Measurements from ENCODE around the gene AUTS2.

AUTS2 gene

DNA sequence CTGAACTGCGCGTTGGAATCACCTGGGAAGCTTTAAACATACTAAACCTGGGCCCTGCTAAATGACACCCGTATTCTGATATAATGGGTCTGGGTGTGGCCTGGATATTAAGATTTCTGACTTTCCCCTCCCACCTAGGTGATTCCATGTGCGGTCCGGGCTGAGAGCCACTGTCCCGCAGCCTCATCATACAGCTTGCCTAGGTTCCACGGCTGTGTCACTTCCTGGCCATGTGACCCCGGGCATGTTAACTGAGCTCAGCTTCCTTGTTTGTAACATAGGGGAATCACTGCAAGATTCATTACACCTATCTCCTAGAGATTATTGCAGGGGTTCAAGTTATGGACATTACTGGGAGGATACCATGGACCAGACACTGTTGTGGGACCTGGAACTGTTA, 1061.0 kb downstream of the AUTS2 start:
- DNase-seq: no peak

DNA sequence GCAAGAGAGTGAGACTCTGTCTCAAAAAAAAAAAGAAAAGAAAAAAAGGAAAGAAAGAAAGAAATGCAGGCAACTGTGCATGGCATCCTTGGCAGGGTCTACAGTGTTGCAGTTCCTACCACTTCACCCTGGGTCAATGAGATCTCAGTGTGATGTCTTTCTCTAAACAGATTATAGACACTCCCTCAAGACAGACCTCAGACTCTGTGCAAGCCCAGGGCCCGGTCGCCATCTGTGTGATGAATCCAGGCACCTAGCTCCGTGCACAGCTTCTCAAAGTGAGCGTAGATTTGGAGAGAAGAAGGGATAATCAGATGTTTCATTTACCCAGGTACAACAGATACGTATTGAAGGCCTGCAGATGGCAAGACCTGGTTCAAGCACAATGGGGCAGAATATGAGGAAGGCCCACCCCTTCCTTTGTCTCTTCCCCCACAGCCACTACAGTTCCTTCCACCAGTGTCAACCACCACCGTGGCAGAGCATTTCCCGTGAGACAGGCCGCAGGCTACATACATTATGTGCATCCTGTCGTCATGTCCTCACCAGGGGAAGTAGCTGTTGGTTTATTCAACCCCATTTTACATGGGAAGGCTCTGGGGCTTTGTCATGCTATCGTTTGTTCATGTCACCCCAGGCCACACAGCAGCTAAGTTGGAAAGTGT, 1062.0 kb downstream of the AUTS2 start:
- no peak for DNase-seq

DNA sequence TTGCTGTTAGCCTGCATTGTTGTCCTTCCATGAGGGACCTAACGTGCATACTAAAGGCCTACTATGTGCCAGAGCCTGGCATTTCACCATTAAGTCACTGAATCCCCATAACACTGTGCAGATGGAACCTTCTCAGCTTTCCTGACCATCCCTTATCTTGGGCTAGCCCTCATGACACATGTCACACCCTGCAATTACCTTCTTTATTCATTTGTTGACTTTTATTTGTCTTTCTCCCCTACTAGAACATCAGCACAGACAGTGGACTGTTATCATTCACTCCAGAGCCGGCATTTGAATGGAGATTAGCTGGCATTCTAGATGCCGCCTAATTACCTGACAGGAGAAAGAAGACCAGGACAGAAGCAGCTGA, 1062.5 kb downstream of the AUTS2 start:
- no peak for DNase-seq

DNA sequence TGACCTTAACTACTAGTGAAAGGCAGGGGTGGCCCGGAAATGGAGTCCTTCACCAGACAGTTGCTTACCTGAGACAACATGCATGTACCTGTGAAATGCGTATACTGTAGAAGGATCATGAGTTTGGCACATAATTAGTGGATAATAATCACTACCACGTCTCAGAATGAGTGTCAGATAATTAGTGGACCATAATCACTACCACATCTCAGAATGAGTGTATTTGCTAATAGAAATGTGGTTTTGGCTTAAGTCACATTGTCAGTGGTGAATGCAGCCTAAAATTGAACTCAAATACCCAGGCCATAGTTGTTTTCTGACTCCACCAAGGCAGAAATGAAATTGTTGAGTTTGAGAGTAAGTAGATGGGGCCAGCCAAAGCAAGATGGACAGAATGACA, 1065.4 kb downstream of the AUTS2 start:
- no peak for DNase-seq

DNA sequence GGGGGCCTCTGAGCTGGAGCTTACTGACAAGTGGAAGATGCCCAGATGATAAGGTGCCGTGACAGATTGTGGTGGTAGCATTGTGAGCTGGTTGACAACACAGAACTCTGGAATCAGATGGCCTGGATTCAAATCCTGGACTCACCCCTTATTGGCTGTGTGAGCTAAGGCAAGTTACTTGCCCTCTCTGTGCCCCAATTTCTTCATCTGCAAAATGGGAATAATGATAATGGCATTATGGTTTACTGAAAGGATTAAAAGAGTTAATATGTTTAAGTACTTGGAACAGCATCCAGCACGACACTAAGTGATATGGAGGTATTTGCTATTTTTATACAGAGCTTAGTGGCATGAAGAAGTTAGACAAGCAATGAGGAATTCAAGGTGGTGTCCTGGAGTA, 1067.7 kb downstream of the AUTS2 start:
- DNase-seq: no peak

DNA sequence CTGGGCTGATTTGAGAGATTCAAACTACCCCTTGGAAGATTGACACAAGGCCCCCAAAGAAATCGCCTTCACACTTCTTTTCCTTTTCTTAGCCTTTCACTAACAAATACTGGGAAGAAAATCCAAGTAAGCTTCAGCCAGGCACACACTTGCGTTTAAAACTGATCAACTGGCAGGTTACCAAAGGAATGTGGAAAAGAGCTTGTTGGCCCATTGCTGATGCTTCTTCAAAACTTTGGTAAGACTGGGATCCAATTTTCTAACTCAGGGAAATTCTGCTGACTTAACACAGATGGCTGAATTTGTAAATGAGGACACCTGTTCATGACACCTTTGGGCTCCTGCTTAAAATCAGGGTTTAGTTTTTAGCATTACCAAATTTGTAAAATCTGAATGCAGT, 1069.1 kb downstream of the AUTS2 start:
- DNase-seq: no peak

DNA sequence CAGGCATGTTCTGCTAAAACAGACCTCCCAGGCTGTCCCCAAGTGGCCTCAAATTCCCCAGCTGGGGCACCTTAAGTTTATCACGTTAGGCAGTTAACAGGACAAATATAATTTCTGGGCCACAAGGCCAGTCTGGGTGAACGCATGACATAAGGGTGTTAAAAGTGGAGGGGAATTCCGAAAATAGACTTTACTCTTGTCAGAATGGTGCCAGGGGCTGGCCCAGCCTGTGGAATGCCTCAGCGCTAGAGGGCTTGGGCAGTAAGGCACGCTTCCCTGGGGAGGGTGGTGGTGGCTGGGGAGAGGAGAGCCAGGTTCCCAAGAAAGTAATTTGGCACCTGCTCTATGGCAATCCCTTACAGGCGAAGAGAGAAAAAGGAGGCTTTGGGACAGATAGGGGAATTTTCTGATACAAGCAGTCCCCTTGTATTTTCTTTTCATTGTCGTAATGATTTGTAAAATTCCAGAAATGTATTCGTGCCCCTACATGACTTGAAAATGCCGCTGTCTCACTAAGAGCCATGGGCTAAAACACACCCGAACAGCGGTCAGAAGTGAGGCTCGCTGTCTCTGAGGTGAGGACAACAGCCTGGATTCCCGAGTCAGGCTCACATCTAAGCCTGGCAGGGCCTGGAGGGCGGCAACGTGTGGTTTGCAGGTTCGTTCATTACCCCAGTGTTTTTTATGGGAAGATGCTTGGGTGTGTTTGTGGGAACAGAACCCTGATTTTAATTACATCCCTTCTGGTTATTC, 1070.5 kb downstream of the AUTS2 start:
- DNase-seq: no peak

DNA sequence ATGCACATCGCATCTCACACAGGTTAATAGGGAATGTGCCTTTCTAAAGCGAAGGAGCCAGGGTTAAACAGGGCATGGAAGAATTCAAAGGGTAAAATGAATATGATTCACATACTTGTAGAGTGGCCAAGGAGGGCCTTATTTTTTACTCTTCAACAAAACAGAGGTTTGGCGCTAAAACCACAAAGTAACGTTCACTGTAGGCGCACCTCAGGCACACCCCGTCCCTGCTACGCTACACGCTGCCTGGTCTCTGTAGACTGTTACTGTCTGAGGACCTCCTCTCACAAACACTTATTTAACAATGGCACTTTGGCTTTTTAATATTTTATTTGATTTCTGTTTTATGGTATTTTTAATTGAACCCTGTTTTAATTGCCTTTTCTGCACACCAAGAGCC, 1071.6 kb downstream of the AUTS2 start:
- DNase-seq: no peak

DNA sequence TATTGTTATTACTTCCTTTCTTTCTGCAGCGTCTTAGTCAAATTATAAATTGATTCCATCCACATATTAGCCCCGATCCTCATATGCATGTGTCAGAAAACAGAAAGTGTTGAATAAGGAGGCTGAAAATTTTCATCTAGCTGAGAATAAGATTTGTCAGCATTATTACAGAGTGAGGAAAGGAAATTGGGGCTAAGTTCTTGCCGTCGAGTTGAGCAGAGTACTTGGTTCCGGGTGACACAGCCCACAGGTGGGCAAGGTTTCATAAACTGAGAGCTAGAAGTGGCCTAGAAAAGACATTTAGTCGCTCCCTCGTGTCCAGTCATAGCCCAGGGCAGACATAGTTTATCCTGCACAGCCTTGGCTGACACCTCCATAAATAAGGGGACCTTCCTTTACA, 1072.0 kb downstream of the AUTS2 start:
- DNase-seq: no peak

DNA sequence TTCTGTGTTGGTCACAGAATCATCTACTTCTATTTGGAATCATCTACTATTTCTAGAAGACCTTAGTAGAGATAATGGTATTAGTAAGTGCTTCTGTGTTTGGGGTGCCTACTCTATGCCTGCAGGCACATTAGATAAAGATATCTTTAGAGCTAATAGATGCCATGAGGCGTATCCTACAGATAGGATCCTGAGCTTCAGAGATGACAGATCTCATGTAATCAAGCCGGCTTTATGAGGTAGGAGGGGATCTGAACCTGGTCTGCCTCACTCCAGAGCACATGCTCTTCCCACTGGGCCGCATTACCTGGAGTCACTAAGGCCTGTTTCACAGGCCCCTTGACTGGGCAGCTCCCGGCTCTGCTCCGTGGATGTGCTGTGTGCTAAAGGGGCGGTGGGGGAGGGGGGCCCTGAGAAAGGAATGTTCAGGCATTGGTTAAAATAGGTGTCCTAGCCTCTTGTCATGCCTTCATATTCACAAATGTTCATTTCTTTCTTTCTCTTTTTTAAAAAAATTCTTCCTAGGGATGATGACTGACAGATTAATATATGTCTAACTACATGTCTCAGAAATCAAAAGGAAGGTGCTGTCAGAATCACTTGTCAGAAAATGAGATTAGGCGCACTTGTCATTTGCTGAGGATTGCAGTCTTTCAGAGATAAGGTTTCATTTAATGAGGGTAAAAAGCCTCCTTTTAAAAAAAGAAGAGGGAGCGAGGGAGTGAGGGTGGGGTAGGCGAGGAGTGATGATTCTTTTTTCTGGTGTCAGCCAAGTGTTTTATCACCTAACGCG, 1075.7 kb downstream of the AUTS2 start:
- peak in 1 of 2 experiments; percentile 90 for DNase-seq

DNA sequence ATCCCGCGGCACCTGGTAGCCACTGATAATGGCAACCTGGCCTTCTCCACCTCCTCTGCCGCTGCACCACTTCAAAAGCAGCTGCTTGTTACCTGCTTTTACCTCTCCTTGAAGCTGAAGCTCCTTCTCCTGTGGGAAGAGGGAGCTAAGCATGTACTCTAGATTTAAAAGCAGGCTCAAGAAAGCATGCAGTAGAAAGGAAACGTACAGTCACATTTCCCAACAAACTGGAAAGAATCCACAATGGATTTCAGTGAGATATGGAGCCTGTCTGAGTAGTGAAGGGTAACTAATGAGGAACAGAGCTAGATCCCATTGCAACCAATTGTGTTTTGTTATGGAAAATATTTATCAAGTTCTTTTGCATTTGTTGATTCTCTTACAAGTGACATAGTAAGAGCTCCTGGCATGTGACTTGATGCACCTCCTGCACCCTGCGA, 1076.3 kb downstream of the AUTS2 start:
- DNase-seq: peak in 1 of 2 experiments; percentile 87

DNA sequence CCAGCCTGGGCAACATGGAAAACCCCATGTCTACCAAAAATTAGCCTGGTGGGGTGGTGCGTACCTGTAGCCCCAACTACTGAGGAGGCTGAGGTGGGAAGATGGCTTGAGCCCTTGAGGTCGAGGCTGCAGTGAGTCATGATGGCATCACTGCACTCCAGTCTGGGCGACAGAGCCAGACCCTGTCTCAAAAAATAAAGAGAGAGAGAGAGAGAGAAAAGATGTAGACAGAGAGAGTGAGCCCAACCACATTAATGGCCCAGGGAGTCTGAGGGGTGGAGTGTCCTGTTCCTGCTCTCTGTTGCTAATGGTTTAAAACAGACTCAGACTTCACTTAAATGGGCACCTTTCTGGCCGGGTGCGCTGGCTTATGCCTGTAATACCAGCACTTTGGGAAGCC, 1078.0 kb downstream of the AUTS2 start:
- DNase-seq: no peak

DNA sequence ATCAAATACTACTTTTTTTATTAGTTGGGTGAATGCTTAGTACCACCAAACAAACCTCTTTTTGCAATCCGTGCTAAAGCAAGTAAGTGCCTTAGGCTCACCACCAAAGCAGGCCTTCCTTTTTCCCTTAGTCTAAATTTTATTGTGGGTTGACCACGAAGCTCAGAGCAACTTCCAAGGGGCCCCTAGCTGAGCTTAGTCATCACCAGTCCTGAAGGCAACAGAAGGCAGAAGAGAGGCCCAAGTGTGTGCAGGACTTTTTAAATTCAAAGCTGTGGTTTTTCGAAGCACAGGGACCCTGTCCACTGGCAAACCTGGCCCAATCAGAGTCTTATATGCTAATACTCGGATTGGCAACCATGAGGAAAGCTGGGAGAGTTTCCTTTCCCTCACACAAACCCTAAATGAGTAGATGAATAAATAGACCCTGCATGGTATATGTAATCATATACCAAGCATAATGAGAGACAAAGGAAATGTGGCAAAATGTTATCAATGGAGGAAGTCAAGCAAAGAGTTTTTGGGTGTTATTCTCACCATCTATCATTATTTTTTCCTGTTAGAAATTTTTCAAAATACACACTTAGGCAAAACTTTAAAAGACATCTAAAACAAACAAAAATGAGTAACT, 1080.5 kb downstream of the AUTS2 start:
- DNase-seq: no peak

DNA sequence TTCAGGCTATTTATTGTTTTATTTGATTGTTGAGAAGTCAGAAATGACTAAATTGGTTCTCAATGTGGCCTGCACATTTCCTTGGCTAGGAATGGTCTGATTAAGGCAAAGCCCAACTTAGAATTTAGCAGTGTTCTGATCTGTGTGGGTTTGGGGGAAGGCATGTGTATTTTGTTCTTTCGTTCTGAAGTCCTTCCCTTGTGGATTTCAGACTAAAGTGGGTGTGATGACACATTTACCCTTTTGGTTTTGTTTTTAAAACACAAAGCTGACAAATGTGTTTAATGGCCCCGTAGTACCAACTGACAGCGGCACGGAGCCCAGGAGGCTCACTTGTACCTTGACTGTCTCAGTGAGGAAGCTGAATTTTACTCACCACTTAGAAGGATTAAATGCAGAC, 1081.4 kb downstream of the AUTS2 start:
- no peak for DNase-seq

DNA sequence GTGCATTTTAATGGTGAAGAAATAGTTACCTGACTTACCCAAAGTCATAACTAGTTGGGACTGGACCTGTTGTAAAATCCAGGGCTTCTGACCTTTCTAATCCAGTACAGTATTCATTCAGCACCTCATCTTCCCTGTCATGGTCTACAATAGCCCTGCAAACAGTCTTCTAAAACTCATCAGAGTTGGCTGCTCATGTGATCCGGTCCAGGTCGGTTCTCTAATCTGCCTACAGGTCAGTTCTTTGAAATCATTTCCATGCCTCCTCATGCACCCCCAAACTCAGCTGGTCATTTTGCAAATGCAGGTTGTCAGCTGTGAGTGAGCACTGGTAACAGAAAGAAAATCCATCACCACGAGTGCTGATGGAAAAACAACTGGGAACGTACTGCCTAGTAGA, 1082.0 kb downstream of the AUTS2 start:
- DNase-seq: no peak

DNA sequence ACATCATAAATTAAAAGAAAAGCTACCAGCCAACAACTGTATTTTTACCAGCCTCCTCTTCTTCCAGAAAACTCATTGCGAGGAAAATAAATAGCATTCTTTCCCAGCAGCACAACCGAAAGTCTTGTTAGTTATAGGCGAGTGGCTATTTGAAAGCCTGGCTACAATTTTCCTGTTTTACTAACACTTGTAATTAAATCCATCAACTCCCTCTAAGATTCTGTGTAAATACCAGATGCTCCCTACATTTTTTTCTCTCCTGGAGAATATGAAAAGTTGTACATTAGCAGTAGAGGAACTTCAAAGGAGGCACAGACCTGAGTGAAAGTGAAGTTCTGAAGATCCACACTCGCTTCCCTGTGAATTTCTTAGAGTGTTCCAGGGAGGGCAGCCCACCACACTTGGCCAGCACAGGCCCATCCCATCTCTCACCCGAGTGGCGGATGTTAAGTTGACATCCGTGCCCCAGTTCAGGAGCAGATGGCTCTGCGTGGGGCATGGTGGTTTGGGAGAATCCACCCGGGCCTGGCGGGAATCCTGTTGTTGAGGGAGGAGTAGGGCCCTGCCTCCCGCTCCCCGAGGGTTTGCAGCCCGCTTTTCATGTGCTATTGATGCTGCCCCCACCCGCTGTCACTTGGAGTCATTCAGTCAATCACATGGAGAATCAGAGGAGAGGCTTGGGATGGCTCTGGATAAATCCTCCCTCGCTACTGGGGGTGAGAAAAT, 1082.6 kb downstream of the AUTS2 start:
- no peak for DNase-seq

DNA sequence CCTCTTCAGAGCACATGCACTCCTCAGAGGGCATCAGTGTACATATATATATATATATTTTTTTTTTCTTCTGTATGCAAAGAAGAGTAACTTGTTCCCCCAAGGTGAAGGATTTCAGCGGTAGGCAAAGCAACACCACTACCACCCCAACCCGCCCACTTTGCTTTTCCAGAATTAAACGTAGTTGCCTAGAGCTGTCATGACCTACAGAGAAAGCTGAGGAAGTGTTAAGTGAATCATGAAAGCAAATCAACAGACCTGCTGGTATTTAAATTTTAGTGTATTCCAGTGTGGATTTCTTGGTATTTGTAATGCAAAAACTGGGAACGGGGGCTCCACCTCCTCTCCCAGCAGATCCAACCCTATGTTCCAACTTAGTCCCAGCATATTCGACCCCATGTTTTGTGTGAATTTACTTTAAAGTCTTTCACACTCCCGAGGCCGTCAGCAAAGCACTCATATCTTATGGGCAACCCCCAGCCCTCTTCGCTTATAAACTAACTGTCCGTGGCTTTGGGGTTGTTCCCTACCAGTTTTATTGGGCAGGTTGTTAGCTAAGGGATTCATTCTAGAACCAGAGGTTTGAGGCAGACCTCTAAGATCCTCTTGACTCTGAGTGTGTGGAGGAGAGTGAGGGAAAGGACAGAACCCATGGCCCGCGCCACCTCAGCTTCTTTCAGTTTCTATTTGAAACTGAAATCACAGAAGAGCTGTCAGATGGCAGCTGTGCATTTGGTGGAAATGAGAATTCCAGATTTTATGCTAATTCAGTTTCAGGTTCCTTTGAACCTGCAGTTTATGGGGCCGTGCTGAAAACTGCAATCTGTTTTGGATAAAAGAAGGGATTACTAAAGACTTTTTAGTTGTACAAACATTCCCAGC, 1083.4 kb downstream of the AUTS2 start:
- DNase-seq: no peak

DNA sequence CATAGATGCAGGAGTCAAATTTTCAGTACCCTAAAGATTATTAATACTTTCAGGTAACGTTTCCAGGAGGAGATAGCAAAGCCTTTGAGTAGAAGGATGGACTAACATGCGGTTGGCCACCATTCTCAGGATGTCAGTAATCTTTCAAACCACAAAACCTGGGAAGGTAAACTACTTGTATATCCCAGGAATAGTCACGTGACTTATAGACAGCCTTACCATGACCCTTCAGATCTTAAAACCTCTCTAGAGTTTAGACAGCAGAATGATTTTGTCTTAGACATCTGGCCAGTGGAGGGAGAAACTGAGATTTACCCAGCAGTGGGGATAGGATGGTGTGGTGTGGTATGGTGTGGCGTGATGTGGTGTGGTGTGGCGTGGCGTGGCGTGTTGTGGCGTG, 1085.9 kb downstream of the AUTS2 start:
- DNase-seq: no peak

DNA sequence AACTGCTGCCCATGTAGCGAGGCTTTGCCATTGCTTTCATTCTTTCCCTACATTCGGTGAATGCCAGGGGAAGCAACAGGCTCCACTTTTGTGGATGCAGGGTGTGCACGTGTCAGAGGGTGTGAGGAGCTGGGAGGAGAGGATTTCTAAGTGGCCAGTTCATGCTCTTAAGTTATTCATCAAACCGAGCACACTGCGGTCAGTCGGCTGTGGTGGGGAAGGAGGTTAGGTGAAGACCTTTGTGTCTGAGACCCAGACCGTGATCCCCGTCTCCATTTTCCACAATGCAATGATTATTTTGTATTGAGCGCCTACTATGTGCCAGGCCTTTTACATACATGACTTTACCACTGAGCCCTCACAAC, 1095.0 kb downstream of the AUTS2 start:
- no peak for DNase-seq

DNA sequence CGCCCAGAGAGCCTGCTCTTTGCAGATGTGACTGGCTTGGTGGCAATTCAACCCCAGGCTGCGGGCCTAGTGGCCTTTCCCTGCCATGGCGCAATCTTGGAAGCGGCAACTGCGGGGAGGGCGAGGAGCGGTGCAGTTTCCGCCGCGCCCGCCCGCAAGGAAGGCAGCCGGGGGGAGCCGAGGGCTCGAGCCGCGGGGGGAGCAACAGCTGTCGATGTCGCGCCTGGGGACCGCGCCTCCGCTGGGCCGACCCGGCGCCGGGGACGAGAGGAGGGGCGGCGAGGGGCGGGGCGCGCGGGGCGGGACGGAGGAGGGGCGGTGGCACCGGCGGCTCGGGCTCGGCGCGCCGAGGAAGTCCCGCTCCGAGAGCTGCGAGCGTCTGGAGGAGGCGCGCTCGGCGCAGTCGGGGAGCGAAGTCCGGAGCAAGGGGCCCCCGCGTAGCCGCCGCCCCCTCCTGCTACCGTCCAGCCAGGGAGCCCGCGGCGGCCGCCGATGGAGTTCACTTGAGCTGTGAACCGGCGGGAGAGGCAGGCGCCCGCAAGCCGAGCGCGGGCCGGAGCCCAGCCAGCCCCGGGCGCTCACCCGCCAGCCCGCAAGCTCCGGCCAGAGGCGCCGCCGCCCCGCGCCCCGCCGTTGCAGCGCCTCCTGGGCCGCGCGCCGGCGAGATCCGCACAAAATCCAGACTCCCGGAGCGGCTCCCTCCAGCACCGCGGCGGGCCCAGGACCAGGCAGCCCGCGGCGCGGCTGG, 1095.6 kb downstream of the AUTS2 start:
- peak; percentile 54 to 64 for DNase-seq

DNA sequence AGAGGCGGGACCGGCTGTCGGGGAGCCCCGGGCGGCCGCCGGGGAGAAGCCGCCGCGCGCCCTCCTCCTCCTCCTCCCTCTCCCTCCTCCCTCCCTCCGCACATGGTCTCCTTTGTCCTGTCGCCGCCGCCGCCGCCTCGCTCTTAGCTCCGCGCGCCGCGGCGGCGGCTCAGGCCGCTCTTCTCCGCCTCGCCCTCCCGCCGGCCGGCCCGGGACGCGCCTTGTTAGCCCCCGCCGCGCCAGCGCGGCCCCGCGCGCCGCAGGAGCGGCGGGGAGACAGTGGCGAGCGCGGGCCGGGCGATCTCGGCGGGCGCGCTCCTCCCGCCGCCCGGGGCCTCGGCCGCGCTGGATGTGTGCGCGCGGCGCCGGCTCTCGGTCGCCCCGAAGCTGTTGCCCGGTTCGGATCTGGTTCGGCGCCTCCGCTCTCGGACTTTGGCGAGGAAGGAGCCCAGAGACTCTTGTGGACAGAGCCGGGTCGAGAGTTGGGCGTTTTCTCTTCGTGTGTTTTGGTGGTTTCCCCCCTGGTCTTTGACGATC, 1096.2 kb downstream of the AUTS2 start:
- peak in 1 of 2 experiments; percentile 36 for DNase-seq

Measured in NCI-H187 (cell line).